Measurements from ENCODE around the gene VIPR2. TPM values are rescaled to one million over a fixed set of nuclear protein-coding genes. Genes with fewer than 3 reads are reported as not detected.

The VIPR2 gene
- total RNA-seq, 1 experiment from 2014 or later: not detected

GRCh38 chr7:159118623-159119022 is 26.0 kb downstream of the VIPR2 start:
- no peaks in the 10 kb centered on the region for H3K79me2 ChIP-seq (ENCODE audit: low read depth)
- no peaks in the 10 kb centered on the region for H3K36me3 ChIP-seq (ENCODE audit: low read depth)
- no peak overlapping the region for H3K4me2 ChIP-seq
- ChIA-PET CTCF (no interaction called here), POLR2A (ENCODE audit: unreplicated experiment) (no interaction called here)
- no peak overlapping the region for H3K4me3 ChIP-seq
- H3F3A ChIP-seq (ENCODE audit: insufficient read depth, low read depth): no peaks in the 10 kb centered on the region
- H3K9me3 ChIP-seq (ENCODE audit: insufficient read depth, low read depth): no peaks in the 10 kb centered on the region
- TF ChIP-seq CTCF (conservative IDR thresholded peaks at IDR 0.05) (no peak), EZH2 (IDR thresholded peaks at IDR 0.05; ENCODE audit: low read depth) (no peak)
- peaks cover 100% of the 10 kb centered on the region for H3K27me3 ChIP-seq (ENCODE audit: insufficient read depth, low read depth)
- no TSS peak for BruUV-seq (replicated peaks)
- no peaks in the 10 kb centered on the region for H3K4me1 ChIP-seq (replicated peaks; ENCODE audit: insufficient read depth)
- DNase-seq: no peak
- H4K20me1 ChIP-seq (ENCODE audit: insufficient read depth): peaks cover under 1% of the 10 kb centered on the region; the same call in 1 of the 2 replicates
- no peaks in the 10 kb centered on the region for H3K9me2 ChIP-seq (ENCODE audit: insufficient read depth)
- H2AFZ ChIP-seq: no peak overlapping the region
- intact Hi-C loops (cut with micrococcal nuclease; ENCODE audit: unreplicated experiment): no loop called here
- no peak overlapping the region for H3K27ac ChIP-seq

GRCh38 chr7:159118197-159118595 is 26.5 kb downstream of the VIPR2 start:
- peaks cover 100% of the 10 kb centered on the region for H3K27me3 ChIP-seq (ENCODE audit: insufficient read depth, low read depth)
- H3F3A ChIP-seq (ENCODE audit: insufficient read depth, low read depth): no peaks in the 10 kb centered on the region
- H3K9me3 ChIP-seq (ENCODE audit: insufficient read depth, low read depth): no peaks in the 10 kb centered on the region
- BruUV-seq (replicated peaks): no TSS peak
- no peaks in the 10 kb centered on the region for H3K4me1 ChIP-seq (replicated peaks; ENCODE audit: insufficient read depth)
- H2AFZ ChIP-seq: no peak overlapping the region
- no peaks in the 10 kb centered on the region for H3K36me3 ChIP-seq (ENCODE audit: low read depth)
- no peak overlapping the region for H3K4me3 ChIP-seq
- H3K4me2 ChIP-seq: no peak overlapping the region
- POLR2A ChIA-PET (ENCODE audit: unreplicated experiment): no interaction called here
- H4K20me1 ChIP-seq (ENCODE audit: insufficient read depth): peaks cover 4% of the 10 kb centered on the region; the same call in 1 of the 2 replicates
- no peaks in the 10 kb centered on the region for H3K79me2 ChIP-seq (ENCODE audit: low read depth)
- no peak for DNase-seq
- no peak overlapping the region for H3K27ac ChIP-seq
- CTCF ChIA-PET: no interaction called here
- intact Hi-C loops (cut with micrococcal nuclease; ENCODE audit: unreplicated experiment): no loop called here
- TF ChIP-seq CTCF (conservative IDR thresholded peaks at IDR 0.05) (no peak), EZH2 (IDR thresholded peaks at IDR 0.05; ENCODE audit: low read depth) (no peak)
- H3K9me2 ChIP-seq (ENCODE audit: insufficient read depth): no peaks in the 10 kb centered on the region

- Histone ChIP-seq H3K4me1 (replicated peaks; ENCODE audit: insufficient read depth) (no peaks in the 10 kb centered on the region), H2AFZ (no peak overlapping the region), H3K9me3 (ENCODE audit: insufficient read depth, low read depth) (no peaks in the 10 kb centered on the region), H3K4me2 (no peak overlapping the region), H3F3A (ENCODE audit: insufficient read depth, low read depth) (no peaks in the 10 kb centered on the region), H3K36me3 (ENCODE audit: low read depth) (no peaks in the 10 kb centered on the region), H4K20me1 (ENCODE audit: insufficient read depth) (peaks cover 4% of the 10 kb centered on the region; the same call in 1 of the 2 replicates), H3K4me3 (no peak overlapping the region), H3K9me2 (ENCODE audit: insufficient read depth) (no peaks in the 10 kb centered on the region), H3K27me3 (ENCODE audit: insufficient read depth, low read depth) (peaks cover 100% of the 10 kb centered on the region), H3K79me2 (ENCODE audit: low read depth) (no peaks in the 10 kb centered on the region), H3K27ac (no peak overlapping the region)
- intact Hi-C loops (cut with micrococcal nuclease; ENCODE audit: unreplicated experiment): no loop called here
- ChIA-PET CTCF (no interaction called here), POLR2A (ENCODE audit: unreplicated experiment) (no interaction called here)
- TF ChIP-seq CTCF (conservative IDR thresholded peaks at IDR 0.05) (no peak), EZH2 (IDR thresholded peaks at IDR 0.05; ENCODE audit: low read depth) (no peak)
- DNase-seq: no peak
- BruUV-seq (replicated peaks): no TSS peak
These were observed 27.1 kb downstream of the VIPR2 start for GRCh38 chr7:159117366-159118196.
